Measurements from ENCODE around the gene ANKRD44.

- TF ChIP-seq CTCF (IDR thresholded peaks at IDR 0.05; ENCODE audit: low read depth, low read length) = no peak
- TF ChIP-seq, protein P1, sequence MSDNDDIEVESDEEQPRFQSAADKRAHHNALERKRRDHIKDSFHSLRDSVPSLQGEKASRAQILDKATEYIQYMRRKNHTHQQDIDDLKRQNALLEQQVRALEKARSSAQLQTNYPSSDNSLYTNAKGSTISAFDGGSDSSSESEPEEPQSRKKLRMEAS (IDR thresholded peaks at IDR 0.05; ENCODE audit: low read depth, low read length) = no peak
- no peak for TF ChIP-seq POLR2A (IDR thresholded peaks at IDR 0.05; ENCODE audit: extremely low read depth, insufficient read length)
Observed at GRCh38 chr2:197297772-197298318, 12.7 kb downstream of the ANKRD44 start.

Measured in NB4 (cell line).